ENCODE measurements around the gene ATP2B2.

Gene ATP2B2

DNA sequence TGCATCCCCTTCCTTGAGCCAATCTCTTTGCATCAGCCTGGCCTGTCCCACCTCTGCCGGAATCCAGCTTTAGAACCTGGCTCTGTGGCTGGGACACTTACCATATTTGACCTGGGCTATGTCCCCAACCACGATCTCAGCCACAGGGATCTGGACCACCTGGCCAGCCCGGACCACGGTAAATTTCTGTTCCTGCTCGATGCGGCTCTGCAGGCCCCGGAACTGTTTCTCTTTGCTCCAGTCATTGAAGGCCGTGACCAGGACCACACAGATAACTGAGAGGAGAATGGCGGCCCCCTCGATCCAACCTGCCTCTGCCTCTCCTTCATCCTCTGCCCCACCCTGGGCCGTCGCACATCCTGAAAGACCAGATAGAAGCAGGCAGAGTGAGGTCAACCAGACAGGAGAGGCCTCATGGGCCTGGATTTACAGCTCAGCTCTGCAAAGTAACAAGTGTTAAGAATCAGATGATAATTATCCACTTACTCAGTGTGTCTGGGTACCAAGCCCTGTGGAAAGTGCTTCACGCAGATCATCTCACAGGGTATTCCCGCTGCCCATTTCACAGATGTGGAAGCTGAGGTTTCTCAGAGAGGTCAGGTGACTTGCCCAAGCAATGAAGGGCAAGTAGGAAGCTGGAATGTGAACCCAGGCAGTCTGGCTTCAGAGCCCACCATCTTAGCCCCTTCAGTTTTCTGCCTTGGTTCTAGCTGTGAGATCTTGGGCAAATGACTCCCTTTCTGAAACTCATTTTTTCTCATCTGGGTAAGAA is 103.2 kb downstream of the ATP2B2 start:
- H3K4me3 ChIP-seq (ENCODE audit: low read depth, low read length), result no peak overlapping the region
- TF ChIP-seq POLR2A (IDR thresholded peaks at IDR 0.05; ENCODE audit: extremely low read depth, insufficient read length) (no peak), MYC (IDR thresholded peaks at IDR 0.05; ENCODE audit: low read depth, low read length) (no peak)
- TF ChIP-seq, protein P1, sequence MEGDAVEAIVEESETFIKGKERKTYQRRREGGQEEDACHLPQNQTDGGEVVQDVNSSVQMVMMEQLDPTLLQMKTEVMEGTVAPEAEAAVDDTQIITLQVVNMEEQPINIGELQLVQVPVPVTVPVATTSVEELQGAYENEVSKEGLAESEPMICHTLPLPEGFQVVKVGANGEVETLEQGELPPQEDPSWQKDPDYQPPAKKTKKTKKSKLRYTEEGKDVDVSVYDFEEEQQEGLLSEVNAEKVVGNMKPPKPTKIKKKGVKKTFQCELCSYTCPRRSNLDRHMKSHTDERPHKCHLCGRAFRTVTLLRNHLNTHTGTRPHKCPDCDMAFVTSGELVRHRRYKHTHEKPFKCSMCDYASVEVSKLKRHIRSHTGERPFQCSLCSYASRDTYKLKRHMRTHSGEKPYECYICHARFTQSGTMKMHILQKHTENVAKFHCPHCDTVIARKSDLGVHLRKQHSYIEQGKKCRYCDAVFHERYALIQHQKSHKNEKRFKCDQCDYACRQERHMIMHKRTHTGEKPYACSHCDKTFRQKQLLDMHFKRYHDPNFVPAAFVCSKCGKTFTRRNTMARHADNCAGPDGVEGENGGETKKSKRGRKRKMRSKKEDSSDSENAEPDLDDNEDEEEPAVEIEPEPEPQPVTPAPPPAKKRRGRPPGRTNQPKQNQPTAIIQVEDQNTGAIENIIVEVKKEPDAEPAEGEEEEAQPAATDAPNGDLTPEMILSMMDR (IDR thresholded peaks at IDR 0.05; ENCODE audit: low read depth, low read length), result no peak
- TF ChIP-seq, protein P2, sequence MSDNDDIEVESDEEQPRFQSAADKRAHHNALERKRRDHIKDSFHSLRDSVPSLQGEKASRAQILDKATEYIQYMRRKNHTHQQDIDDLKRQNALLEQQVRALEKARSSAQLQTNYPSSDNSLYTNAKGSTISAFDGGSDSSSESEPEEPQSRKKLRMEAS (IDR thresholded peaks at IDR 0.05; ENCODE audit: low read depth, low read length), result no peak
- no peak for DNase-seq (ENCODE audit: low read depth)

DNA sequence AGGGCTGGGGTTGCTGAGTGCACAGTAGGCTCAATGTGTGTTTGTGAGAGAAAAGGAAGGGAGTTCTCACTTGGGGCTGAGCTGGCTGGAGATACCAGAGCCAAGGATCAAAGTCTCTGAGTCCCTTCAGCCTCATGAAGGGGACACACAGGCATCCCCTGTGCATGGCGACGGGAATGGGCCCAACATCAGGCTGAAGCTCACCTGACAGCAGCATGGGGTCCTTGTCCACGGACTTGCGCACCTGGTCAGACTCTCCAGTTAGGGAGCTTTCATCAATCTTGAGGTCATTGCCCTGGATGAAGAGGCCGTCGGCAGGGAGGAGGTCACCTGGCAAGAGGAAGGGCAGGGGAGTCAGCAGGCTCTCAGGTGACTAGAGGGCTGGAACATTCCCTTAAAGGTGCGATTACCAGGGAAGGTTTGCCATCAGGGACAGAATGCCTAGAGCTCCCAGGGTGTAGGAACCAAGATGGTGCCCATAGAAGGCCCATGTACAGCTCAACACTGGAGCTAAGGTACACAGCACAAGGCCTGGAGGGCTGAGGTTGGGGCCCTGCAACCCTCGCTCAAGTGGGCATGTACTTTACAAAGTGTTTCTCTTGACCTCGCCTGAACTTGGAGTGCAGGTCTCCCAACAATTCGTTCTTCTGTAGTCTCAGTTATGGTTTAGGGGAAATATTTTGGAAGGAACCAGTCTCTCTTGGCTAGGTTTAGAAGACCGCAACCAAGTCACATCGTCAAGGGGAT is 104.5 kb downstream of the ATP2B2 start:
- no peak for DNase-seq (ENCODE audit: low read depth)
- no peak for TF ChIP-seq MYC (IDR thresholded peaks at IDR 0.05; ENCODE audit: low read depth, low read length)
- TF ChIP-seq POLR2A (IDR thresholded peaks at IDR 0.05; ENCODE audit: extremely low read depth, insufficient read length), result no peak
- TF ChIP-seq, protein P1 (IDR thresholded peaks at IDR 0.05; ENCODE audit: low read depth, low read length), result no peak
- TF ChIP-seq, protein P2 (IDR thresholded peaks at IDR 0.05; ENCODE audit: low read depth, low read length), result no peak
- H3K4me3 ChIP-seq (ENCODE audit: low read depth, low read length), result no peak overlapping the region

DNA sequence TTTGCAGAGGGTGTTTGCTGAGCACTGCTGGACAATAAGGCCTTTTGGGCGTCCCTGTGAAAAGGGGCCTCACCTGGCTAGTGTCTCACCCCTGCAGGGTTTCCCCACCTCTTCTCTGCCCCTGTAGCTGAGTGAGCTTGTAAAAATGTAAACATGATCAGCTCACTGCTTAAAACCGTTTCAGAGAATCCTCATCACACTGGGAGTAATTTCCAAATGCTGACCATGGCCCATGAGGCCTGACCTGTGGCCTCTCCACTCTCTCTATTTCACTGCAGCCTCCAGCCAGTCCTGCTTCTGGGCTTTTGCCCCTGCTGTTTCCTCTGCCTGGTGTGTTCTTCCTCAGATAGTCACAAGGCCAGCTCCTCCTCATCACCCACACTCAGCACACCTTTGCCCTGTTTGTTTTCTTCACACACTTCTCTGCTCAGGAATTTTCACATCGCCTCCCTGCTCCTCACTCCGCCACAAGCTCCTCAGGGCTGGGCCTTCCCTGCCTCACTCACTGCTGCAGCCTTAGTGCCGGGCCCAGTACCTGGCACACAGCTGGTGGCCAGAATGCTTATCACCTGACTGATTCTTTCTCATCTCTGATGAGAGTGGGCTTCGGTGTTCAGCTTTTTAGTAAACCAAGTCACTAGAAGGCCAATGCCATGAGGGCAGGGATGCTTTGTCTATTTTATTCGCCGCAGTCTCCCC is 105.2 kb downstream of the ATP2B2 start:
- no peak for TF ChIP-seq MYC (IDR thresholded peaks at IDR 0.05; ENCODE audit: low read depth, low read length)
- TF ChIP-seq, protein P1 (IDR thresholded peaks at IDR 0.05; ENCODE audit: low read depth, low read length), result no peak
- no peak for TF ChIP-seq POLR2A (IDR thresholded peaks at IDR 0.05; ENCODE audit: extremely low read depth, insufficient read length)
- TF ChIP-seq, protein P2 (IDR thresholded peaks at IDR 0.05; ENCODE audit: low read depth, low read length), result no peak
- DNase-seq (ENCODE audit: low read depth), result no peak
- no peak overlapping the region for H3K4me3 ChIP-seq (ENCODE audit: low read depth, low read length)

DNA sequence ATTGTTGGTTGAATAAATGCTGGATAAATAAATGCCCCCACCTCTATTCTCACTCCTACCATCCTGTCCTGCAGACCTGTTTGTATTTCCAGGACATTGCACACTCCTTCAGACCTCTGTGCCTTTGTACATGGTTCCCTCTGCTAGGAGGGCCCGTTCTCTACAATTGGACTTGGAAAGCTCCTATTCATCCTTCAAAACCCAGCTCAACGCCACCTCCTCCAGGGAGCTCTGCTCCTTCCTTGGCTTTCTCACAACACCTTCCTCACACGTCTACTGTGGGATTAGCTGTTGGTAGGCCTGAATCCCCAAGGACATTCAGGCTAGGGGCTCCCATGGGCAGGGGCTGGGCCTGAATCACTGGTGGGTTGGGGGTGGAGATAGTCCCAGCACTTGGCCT is 105.8 kb downstream of the ATP2B2 start:
- TF ChIP-seq, protein P1 (IDR thresholded peaks at IDR 0.05; ENCODE audit: low read depth, low read length), result no peak
- TF ChIP-seq, protein P2 (IDR thresholded peaks at IDR 0.05; ENCODE audit: low read depth, low read length), result no peak
- no peak for TF ChIP-seq MYC (IDR thresholded peaks at IDR 0.05; ENCODE audit: low read depth, low read length)
- TF ChIP-seq POLR2A (IDR thresholded peaks at IDR 0.05; ENCODE audit: extremely low read depth, insufficient read length), result no peak
- DNase-seq (ENCODE audit: low read depth), result no peak
- no peak overlapping the region for H3K4me3 ChIP-seq (ENCODE audit: low read depth, low read length)

DNA sequence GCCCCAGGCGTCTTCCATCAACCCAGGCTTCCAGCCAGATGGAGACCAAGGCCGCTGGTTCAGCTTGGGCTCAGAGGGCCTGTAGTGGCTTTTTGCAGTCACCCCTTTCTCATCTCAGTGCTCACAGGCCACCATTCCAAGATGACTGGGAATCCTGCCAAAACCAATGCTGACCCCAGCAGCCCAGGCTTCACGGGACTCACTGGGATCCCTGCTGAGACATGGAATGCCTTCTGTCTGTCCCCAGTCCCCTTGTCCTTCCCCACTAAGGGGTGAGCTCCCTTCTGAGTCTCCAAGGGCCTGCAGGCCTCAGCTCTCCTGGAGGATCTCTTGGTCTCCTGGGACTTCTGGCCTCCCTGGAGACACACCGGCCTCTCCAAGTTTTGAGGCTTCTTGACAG is 107.0 kb downstream of the ATP2B2 start:
- TF ChIP-seq MYC (IDR thresholded peaks at IDR 0.05; ENCODE audit: low read depth, low read length) (no peak), POLR2A (IDR thresholded peaks at IDR 0.05; ENCODE audit: extremely low read depth, insufficient read length) (no peak)
- TF ChIP-seq, protein P1 (IDR thresholded peaks at IDR 0.05; ENCODE audit: low read depth, low read length), result no peak
- TF ChIP-seq, protein P2 (IDR thresholded peaks at IDR 0.05; ENCODE audit: low read depth, low read length), result no peak
- no peak for DNase-seq (ENCODE audit: low read depth)
- no peak overlapping the region for H3K4me3 ChIP-seq (ENCODE audit: low read depth, low read length)
